ENCODE data around the gene TMEM107. TPM values are rescaled to one million over a fixed set of nuclear protein-coding genes. Genes with fewer than 3 reads are reported as not detected.

TMEM107 gene
- total RNA-seq, 4 donors from 2014 or later = 10.4 to 17.8 (median 13.6) TPM

DNA sequence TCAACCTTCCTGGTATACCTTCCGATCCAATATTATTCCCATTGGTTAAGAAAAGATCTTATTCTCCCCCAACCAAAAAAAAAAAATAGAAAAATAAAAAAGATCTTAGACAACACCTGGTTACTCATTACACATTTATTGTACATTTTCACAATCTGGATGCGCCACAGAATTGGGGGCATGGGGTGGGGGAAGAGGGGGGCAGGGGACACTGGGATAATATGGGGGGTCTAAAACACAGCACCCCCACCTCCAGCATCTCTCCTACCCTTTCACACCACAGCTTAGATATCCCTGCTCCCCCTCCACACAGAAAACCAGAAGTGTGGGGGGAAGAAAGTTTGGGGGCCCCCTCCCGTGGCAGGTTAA, 17.2 kb downstream of the TMEM107 start:
- H3K9me3 ChIP-seq = no peaks in the 10 kb centered on the region
- intact Hi-C loops (cut with DNase I) = no loop called here
- no peak overlapping the region for H3K4me3 ChIP-seq
- peaks cover 42 to 66% (median 65%) of the 10 kb centered on the region in 4 donors for H3K4me1 ChIP-seq
- no peak for TF ChIP-seq POLR2A (IDR thresholded peaks at IDR 0.05; ENCODE audit: low read depth)
- no peak for TF ChIP-seq POLR2AphosphoS5 (IDR thresholded peaks at IDR 0.05)
- no peak for TF ChIP-seq CTCF (IDR thresholded peaks at IDR 0.05)
- no peak for TF ChIP-seq EP300 (IDR thresholded peaks at IDR 0.05)
- peak overlapping the region; percentile 100 for H3K27ac ChIP-seq (replicated peaks in 1 of 4)
- peaks cover 9 to 27% (median 23%) of the 10 kb centered on the region in 4 donors for H3K36me3 ChIP-seq
- 60% methylated on average over 3 of the region's 3 CpGs for WGBS
- DNase-seq (ENCODE audit: extremely low spot score) = no peak
- no peaks in the 10 kb centered on the region for H3K27me3 ChIP-seq

- WGBS = 38% methylated on average over 20 of the region's 20 CpGs
- Histone ChIP-seq H3K9me3 (no peaks in the 10 kb centered on the region), H3K4me1 (peaks cover 42 to 66% (median 65%) of the 10 kb centered on the region in 4 donors), H3K4me3 (peak overlapping the region in 1 of 4 donors; percentile 15), H3K36me3 (peaks cover 9 to 27% (median 23%) of the 10 kb centered on the region in 4 donors), H3K27me3 (no peaks in the 10 kb centered on the region), H3K27ac (replicated peaks in 1 of 4) (peak overlapping the region; percentile 100)
- peak; percentile 94 to 98 (median 96) for TF ChIP-seq CTCF (IDR thresholded peaks at IDR 0.05)
- no peak for TF ChIP-seq POLR2A (IDR thresholded peaks at IDR 0.05; ENCODE audit: low read depth)
- TF ChIP-seq POLR2AphosphoS5 (IDR thresholded peaks at IDR 0.05) = peak in 1 of 2 donors; percentile 88
- peak; percentile 99 for DNase-seq (ENCODE audit: extremely low spot score)
- intact Hi-C loops (cut with DNase I) = loop anchor here (1.0 kb wide), 1 partner anchor 20 kb away; no protein-coding TSS in a partner anchor
Observed at GRCh38 chr17:8158267-8159031, 17.7 kb downstream of the TMEM107 start.

DNA sequence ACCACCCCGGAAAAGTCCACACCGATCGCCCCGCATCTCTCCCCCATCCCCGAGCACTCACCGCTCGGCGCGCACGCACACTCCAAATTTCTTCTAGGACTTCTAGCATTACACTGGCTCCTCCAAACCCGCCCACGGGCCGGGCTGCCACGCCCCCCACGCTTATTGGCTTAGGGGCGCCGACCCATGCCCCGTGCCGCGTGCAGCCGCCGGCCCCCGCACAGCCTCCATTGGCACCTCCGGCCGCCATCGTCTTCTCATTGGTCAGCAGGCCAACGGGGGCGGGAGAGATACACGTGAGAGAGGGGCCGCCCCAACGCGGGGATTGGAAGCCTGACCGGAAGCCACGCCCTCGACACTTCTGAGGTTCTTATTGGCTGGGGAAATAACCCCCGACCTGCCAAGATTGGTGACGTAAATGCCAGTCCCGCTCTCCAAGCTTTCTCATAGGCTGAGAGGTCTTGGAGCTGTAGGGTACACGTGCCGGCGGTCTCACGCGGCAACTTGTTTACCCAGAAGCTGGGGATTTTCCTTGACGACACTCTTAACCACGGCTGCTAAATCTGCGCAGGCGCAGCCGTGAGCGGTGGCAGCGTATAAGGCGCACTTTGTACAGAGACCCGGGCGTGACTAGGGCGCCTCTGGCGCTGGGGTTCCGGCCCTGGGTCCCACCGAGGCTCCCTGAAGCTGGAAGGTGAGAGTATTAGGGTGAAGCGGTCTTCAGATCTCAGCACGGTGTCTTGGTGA, 19.8 kb downstream of the TMEM107 start:
- H3K4me3 ChIP-seq = peak overlapping the region; percentile 72 to 93 (median 84)
- peaks cover 42 to 63% (median 63%) of the 10 kb centered on the region in 4 donors for H3K4me1 ChIP-seq
- under 1% methylated on average over 58 of the region's 59 CpGs for WGBS

GRCh38 chr17:8155996-8156245, 20.3 kb downstream of the TMEM107 start:
- peaks cover 37 to 60% (median 59%) of the 10 kb centered on the region in 4 donors for H3K4me1 ChIP-seq
- intact Hi-C loops (cut with DNase I) = no loop called here

More for the DNA sequence above, 19.8 kb downstream of the TMEM107 start:
- TF ChIP-seq POLR2A (IDR thresholded peaks at IDR 0.05; ENCODE audit: low read depth) = peak; percentile 100
- TF ChIP-seq POLR2AphosphoS5 (IDR thresholded peaks at IDR 0.05) = peak in 1 of 2 donors; percentile 100
- no peak for TF ChIP-seq CTCF (IDR thresholded peaks at IDR 0.05)
- peak; percentile 2 for TF ChIP-seq EP300 (IDR thresholded peaks at IDR 0.05)
- Histone ChIP-seq H3K27me3 (no peaks in the 10 kb centered on the region), H3K9me3 (no peaks in the 10 kb centered on the region), H3K36me3 (peaks cover 9 to 28% (median 23%) of the 10 kb centered on the region in 4 donors), H3K27ac (replicated peaks in 1 of 4) (peak overlapping the region; percentile 100)
- intact Hi-C loops (cut with DNase I) = no loop called here
- peak; percentile 100 for DNase-seq (ENCODE audit: extremely low spot score)

More at GRCh38 chr17:8155996-8156245, 20.3 kb downstream of the TMEM107 start:
- H3K36me3 ChIP-seq = peaks cover 4 to 23% (median 18%) of the 10 kb centered on the region in 4 donors
- no peaks in the 10 kb centered on the region for H3K27me3 ChIP-seq
- no peak for TF ChIP-seq CTCF (IDR thresholded peaks at IDR 0.05)
- TF ChIP-seq POLR2A (IDR thresholded peaks at IDR 0.05; ENCODE audit: low read depth) = no peak
- TF ChIP-seq EP300 (IDR thresholded peaks at IDR 0.05) = no peak
- no peak for TF ChIP-seq POLR2AphosphoS5 (IDR thresholded peaks at IDR 0.05)
- no peaks in the 10 kb centered on the region for H3K9me3 ChIP-seq
- peak overlapping the region; percentile 94 to 100 (median 100) for H3K27ac ChIP-seq (replicated peaks in 1 of 4)
- DNase-seq (ENCODE audit: extremely low spot score) = no peak
- peak overlapping the region; percentile 72 to 93 (median 84) for H3K4me3 ChIP-seq
- WGBS = 0% methylated on average over 11 of the region's 11 CpGs

Data from esophagus muscularis mucosa (tissue), 4 donors.